ENCODE data around the gene NAB2. TPM values are rescaled to one million over a fixed set of nuclear protein-coding genes. Genes with fewer than 3 reads are reported as not detected.

The NAB2 gene
- total and polyA plus RNA-seq, 2 of the 8 experiments (the other 6 are each of a cell fraction or from before 2014, with no cell fraction given), result 20.9 to 23.5 TPM

- CTCF ChIA-PET (ENCODE audit: partially characterized antibody), result interaction anchor here (0.7 to 7.5 kb wide), 8 partner anchors 8 to 66 kb away, joined by 3 to 77 read pairs (median 4); no protein-coding TSS in a partner anchor
- Histone ChIP-seq H2BK20ac (ENCODE audit: low read length) (no peak overlapping the region), H3K56ac (replicated peaks; ENCODE audit: insufficient read length, low read depth, low read length) (no peak overlapping the region), H3K23me2 (ENCODE audit: low read depth, low read length) (no peaks in the 10 kb centered on the region), H2AFZ (ENCODE audit: low read length) (no peak overlapping the region), H3K4ac (replicated peaks; ENCODE audit: insufficient read length, low read depth, low read length) (no peak overlapping the region), H3K27me3 (replicated peaks in 1 of 4; ENCODE audit: control insufficient read depth in 3 of 4, extremely low read depth in 1 of 4, insufficient read depth in 3 of 4, low read length in 3 of 4) (no peaks in the 10 kb centered on the region), H4K8ac (ENCODE audit: extremely low read depth, insufficient read depth, low read length) (no peak overlapping the region), H4K5ac (ENCODE audit: insufficient read length, low read depth, low read length) (no peak overlapping the region), H2AK5ac (ENCODE audit: low read depth, low read length) (no peak overlapping the region), H3K9me3 (ENCODE audit: insufficient read depth in 2 of 2, low read depth in 1 of 2, low read length in 1 of 2) (no peaks in the 10 kb centered on the region), H2BK12ac (ENCODE audit: low read depth, low read length) (no peak overlapping the region), H2BK5ac (ENCODE audit: low read depth, low read length) (no peak overlapping the region), H3K36me3 (ENCODE audit: control insufficient read depth in 2 of 4, insufficient read depth in 4 of 4, low read length in 3 of 4) (no peaks in the 10 kb centered on the region), H3K18ac (ENCODE audit: extremely low read depth, low read length) (no peak overlapping the region), H2BK120ac (replicated peaks; ENCODE audit: low read depth, low read length) (no peak overlapping the region), H3K23ac (ENCODE audit: insufficient read length) (no peak overlapping the region), H3K4me3 (ENCODE audit: extremely low read depth in 1 of 4, insufficient read depth in 2 of 4, low read depth in 3 of 4, low read length in 4 of 4) (no peak overlapping the region), H3K27ac (ENCODE audit: low read depth, low read length) (no peak overlapping the region), H3K4me1 (replicated peaks in 1 of 4; ENCODE audit: control insufficient read depth in 3 of 4, insufficient read depth in 4 of 4, low read length in 3 of 4) (no peaks in the 10 kb centered on the region), H3K4me2 (ENCODE audit: insufficient read depth in 1 of 2, low read depth in 2 of 2, low read length in 2 of 2) (no peak overlapping the region), H3K14ac (ENCODE audit: insufficient read length) (no peak overlapping the region), H3K79me2 (ENCODE audit: control insufficient read depth in 1 of 2, insufficient read depth in 2 of 2, low read length in 2 of 2) (no peaks in the 10 kb centered on the region), H4K91ac (replicated peaks; ENCODE audit: insufficient read length, low read length) (no peak overlapping the region), H2BK15ac (ENCODE audit: low read length) (no peak overlapping the region), H4K20me1 (replicated peaks in 1 of 2; ENCODE audit: control insufficient read depth in 1 of 2, insufficient read depth in 2 of 2, low read length in 2 of 2) (no peaks in the 10 kb centered on the region), H3K79me1 (ENCODE audit: low read depth, low read length) (no peaks in the 10 kb centered on the region), H3K9ac (replicated peaks in 1 of 4; ENCODE audit: extremely low read depth in 1 of 4, low read depth in 3 of 4, low read length in 3 of 4) (no peak overlapping the region)
- WGBS, 2 experiments (ENCODE audit: extremely low coverage in 1 of 2, insufficient coverage in 1 of 2, insufficient read length in 1 of 2, insufficient replicate concordance in 2 of 2, low coverage in 1 of 2, low lambda C conversion rate in 2 of 2, missing lambda C conversion rate in 1 of 2), result 96% methylated on average over 6 of the region's 6 CpGs; no CpG with 5 or more reads in 1 of the 2 experiments
- FAIRE-seq (no peak), DNase-seq (ENCODE audit: low read depth in 1 of 2, low spot score in 2 of 2) (no peak)
- POLR2A ChIA-PET (ENCODE audit: partially characterized antibody), result interaction anchor here (1.3 to 3.5 kb wide), 3 partner anchors 9 to 13 kb away, joined by 3 to 11 read pairs (median 4); no protein-coding TSS in a partner anchor
- no peak for TF ChIP-seq GABPA (IDR thresholded peaks at IDR 0.05; ENCODE audit: borderline replicate concordance, insufficient read depth, low read length)
- TF ChIP-seq NANOG (IDR thresholded peaks at IDR 0.05; ENCODE audit: insufficient read depth, low read depth, low read length, poor library complexity, severe bottlenecking), result no peak
Measured at GRCh38 chr12:57046086-57046791, 42.7 kb upstream of the NAB2 start.
